Measurements from ENCODE around the gene FFAR1.

Gene FFAR1

DNA sequence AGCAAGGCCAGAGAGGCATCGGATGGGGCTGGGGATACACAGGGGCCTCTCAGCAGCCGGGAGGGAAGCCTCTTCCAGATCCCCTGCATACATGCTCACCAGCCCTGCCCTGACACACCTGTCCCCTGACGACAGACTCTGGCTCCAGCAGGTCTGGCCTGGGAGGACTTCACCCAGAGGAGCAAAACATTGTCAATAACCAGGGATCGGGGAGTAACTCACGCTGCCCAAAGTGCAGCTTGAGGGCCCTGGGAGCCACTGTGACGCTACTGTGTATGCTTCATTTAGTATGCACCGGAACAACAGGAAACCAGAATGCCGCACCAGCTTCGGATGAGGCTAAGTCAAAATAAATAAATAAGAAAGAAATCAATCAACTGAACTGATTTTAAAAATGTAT is 31.1 kb upstream of the FFAR1 start:
- DNase-seq = no peak

DNA sequence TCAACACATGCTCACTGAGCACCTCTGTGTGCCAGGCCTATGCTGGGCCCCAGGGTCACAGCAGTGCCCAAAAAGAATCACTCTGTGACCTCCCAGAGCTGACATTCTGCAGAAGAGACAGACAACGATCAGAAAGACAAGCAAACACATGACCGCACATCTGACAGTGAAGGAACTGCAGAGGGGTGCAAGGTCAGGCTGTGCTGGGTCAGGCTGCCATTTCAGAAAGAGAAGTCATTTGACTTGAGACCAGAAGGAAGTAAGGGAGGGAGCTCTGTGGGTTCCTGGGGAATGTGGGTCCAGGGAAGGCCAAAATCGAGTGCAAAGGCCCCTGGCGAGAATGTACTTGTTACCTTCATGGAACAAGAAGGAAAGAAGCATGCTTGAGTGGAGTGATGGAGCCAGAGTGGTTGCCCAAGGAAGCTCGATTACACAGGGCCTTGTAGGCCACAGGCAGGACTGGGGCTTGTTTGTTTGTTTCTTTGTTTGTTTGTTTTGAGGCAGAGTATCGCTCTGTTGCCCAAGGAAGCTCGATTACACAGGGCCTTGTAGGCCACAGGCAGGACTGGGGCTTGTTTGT is 30.1 kb upstream of the FFAR1 start:
- DNase-seq = no peak

DNA sequence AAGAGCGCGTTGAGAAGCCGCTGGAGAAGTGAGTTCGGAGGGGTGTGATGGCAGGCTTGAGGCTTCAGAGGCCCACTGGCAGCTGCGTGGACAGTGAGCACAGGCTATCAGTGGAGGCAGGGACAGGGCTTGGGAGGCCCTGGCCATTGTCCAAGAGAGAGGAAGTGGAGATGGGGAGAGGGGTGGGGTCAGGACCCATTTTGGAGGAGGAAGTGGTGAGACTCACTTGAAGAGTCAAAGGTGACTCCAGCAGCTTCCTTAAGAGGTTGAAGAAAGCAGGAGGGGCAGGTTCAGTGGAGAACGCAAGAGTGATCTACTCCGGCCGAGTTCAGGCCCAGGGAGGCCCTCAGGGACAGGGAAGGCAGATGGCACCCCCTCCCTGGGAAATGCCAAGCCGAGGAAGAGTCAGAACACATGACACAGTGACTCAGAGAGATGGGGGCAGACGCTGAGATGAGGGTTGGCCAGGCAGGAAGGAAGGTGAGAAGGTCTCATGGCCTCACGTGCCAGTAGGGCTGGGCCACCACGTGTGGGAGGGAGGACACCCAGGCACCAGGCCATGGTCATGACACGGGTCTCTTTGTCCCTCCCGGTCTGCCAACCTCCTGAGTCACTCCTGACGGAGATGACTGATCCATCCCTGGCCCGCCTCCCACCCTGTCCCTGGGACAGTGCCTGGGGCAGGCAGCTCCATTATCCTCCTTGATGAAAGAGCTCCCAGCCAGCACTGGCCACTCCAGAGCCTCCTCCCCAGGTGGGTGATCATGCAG is 28.8 kb upstream of the FFAR1 start:
- DNase-seq = peak; percentile 54

DNA sequence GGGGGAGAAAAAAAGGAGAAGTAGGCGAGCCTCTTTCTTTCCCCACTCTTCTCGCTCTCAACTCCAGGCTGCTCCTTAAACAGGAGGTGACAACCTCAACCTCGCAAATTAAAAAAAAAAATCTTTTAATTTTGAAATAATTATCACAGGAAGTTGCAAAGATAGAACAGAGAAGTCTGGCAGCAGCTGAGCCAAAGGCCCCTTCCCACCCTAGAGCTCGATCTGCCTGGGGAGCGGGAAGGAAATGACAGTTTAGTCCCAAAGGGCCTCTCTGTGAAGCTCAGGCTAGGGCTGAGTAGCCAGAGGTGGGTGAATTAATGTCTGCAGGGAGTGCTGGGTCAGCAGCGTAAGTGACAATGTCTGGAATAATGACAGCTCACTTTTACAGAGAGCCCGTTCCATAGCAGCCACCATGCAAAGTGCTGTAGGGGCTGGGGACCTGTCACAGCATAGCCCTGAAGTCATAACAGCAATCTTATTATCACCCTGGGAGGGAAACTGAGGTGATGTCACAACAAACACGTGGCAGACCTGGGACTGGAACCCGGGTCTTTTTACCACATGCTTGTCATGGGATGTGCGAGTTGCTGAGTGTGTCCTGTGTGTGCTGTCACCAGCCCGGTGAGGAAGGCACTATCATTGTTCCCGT is 27.5 kb upstream of the FFAR1 start:
- no peak for DNase-seq

DNA sequence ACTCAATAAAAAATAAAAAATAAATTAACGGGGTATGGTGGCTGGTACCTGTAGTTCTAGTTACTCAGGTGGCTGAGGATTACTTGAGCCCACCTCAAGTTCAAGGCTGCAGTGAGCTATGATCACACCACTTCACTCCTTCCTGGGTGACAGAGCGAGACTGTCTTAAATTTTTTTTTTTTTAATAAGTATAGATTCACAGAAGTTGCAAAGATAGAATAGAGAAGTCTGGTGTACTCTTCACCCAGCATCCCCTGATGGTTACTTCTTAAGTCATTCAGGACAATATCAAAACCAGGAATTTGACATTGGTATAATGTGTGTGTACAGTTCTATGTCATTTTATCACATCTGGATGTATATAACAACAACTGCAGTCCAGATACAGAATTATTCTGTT is 26.4 kb upstream of the FFAR1 start:
- no peak for DNase-seq

DNA sequence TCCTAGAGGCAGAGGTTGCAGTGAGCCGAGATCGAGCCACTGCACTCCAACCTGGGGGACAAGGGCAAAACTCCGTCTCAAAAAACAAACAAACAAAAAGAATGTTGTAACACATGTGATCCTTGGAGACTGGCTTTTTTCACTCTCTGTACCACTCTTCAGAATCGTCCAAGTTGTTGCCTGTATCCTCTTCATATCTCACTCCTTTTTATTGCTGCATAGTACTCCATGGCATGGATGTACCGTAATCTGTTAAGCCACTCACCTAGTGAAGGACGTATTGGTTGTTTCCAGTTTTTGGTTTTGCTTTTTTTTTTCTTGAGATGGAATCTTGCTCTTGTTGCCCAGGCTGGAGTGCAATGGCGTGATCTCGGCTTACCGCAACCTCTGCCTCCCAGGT is 25.7 kb upstream of the FFAR1 start:
- no peak for DNase-seq

DNA sequence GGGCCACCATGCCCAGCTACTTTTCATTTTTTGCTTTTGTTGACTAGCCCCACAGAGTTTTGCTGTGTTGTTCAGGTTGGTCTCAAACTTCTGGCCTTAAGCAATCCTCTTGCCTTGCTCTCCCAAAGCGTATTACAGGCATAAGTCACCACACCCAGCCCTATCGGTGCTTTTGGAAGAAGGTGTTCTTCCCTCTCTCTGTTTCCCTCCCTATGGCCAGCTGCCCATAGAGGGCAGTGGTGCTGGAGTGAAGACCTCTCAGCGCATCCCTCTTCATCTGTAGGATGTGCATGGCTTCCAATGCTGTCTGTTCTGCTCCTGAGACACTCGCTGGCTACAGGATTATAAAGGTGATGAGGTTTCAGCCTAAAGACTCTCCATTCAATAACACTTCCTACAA is 20.1 kb upstream of the FFAR1 start:
- no peak for DNase-seq

DNA sequence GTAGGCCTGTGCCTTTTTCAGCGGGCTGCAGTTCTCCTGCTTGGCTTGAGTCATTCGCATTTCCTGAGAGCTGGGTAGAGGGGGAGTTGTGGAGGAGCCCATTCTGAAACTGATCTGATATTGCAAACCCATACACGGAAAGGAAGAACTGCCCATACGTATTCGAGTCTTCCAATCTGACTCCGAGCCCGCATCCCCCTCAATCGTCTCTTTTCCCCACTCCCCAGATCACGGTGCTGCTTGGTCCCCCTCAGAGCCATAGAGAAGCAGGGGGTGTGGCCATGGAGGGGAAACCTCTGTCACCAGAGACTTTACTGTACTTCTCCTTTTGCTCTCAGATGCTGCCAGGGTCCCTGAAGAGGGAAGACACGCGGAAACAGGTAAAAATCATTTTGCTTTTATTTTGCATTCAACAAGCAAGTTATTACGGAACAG is 18.8 kb upstream of the FFAR1 start, which contains the start of gene CD22:
TSS of gene CD22 (plus strand) at position 337 of the 435 bp plus-strand sequence. CDS start 2,854 bp downstream, outside the sequence.
- no peak for DNase-seq

DNA sequence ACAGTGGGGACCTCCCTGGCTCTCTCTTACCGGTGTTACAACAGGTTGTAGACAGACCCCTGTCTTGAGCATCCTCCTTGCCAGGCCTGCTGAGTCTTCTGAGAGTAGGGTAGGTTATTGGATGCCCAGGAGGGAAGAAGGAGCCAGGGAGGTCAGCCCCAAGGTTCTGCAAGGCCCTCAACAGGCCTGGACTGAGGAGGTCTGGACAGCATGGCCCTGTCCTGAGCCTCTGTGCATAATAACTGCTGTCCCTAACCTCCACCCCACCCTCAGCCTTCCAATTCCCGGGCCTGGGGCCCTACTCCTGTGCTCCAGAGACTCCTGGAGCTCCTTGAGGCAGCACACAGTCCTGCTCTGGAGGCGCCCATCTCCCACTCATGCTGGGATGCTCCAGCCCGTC is 18.4 kb upstream of the FFAR1 start:
- DNase-seq = no peak

DNA sequence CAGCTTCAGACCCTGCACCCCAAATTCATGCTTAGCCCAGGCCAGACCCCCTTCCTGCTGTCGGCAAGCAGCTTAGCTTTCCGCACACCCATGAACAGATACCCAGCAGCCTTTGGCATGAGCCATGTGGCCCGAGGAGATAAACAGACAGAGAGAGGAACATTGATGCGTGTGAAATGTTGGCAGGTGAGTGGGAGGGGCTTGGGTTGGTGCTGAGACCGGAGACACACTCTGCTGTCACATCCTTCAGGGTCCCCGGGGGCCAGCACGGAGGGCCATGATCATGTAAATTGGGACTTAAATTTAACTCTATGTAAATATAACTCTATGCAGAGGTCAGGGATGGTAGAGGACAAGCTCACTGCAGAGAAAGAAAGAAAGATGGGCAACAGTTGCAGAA is 17.2 kb upstream of the FFAR1 start:
- DNase-seq = no peak

DNA sequence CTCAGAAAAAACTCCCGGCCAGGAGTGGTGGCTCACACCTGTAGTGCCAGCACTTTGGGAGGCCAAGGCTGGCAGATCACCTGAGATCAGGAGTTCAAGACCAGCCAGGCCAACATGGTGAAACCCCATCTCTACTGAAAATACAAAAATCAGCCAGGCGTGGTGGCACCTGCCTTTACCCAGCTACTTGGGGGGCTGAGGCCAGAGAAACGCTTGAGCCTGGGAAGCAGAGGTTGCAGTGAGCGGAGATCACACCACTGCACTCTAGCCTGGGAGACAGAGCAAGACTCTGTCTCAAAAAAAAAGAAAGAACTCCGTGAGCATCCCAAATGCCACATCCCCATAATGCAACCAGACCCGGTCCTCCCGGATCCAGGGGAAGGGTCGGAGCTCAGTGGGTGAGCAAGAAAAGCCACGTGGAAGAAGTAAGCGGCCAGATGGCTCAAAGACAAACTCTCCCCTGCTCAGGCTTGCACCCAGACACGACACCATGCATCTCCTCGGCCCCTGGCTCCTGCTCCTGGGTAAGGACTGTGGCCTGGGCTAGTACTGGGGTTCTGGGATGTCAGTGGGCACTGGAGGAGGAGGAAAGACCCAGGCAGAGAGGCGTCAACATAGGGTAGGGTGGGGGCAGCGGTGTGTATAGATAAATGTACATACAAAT is 16.0 kb upstream of the FFAR1 start:
- no peak for DNase-seq

DNA sequence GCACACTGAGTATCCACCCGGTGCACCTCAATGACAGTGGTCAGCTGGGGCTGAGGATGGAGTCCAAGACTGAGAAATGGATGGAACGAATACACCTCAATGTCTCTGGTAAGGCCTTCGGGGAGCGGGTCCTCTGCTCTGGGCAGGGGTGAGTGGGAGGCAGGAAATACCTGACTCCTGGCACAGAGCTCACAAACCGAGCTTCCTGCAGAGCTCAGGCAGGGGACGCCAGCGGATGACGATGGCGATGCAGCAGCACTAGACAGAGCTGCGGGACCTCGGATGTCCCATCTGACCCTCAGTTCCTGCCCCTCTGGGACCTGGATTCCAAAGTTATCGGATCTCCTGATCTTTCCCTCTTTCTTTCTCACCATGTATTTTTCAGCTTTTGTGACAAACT is 14.9 kb upstream of the FFAR1 start:
- no peak for DNase-seq

DNA sequence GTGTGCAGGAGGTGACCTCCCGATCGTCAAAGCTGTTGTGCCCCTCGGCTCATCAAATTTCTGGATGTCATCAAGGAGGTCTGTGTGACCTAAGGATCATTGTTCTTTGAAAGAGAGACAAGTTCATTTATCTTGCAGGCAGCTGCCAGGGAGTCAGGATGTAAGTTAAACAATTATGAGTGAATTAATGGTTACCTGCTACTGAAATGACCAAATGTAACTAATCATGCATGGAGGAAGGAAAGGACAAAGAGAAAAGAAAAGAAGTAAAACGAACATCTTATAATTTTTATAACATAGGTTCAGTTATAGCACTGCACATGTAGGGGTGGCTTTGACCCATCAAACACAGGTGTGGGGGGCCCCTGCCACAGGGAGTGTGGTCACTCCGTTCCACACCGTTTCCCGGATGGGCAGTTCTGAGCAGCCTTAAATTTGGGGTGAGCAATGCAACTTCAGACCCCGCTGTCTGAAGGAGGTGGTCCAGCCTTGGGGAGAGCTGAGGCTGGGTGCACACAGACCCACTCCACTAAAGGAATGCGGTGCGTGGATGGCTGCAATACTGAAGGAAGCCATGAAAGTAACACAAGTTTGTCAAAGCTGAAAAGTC is 13.5 kb upstream of the FFAR1 start:
- no peak for DNase-seq

DNA sequence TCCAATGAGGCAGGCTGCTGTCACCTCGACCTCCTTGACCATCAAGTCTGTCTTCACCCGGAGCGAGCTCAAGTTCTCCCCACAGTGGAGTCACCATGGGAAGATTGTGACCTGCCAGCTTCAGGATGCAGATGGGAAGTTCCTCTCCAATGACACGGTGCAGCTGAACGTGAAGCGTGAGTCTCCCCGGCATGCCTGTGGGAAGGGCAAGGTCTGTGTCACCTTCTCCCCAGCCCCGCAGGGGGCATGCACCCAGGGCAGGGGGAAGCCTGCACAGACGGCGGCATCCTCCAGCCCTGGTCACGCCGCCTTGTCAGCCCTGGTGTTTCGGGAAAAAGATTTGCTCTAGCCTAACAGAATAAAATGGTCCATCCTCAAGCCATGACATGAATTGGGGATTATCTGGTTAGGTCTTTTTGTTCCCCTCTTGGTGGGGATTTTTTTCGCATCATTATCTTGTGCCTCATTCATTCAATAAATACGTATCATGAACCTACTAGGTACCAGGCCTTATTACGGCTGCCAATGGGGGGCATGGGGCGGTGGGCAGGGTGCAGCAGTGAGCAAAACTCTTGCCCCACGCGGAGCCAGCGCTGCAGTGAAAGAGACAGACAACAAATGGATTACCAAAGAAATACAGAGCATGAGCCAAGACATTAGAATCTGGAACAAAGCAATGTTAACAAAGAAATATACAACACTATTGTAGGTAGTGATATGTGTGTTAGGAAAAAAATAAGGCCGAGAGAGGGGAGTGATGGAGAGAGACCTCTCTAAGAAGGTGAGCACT is 11.3 kb upstream of the FFAR1 start:
- no peak for DNase-seq

DNA sequence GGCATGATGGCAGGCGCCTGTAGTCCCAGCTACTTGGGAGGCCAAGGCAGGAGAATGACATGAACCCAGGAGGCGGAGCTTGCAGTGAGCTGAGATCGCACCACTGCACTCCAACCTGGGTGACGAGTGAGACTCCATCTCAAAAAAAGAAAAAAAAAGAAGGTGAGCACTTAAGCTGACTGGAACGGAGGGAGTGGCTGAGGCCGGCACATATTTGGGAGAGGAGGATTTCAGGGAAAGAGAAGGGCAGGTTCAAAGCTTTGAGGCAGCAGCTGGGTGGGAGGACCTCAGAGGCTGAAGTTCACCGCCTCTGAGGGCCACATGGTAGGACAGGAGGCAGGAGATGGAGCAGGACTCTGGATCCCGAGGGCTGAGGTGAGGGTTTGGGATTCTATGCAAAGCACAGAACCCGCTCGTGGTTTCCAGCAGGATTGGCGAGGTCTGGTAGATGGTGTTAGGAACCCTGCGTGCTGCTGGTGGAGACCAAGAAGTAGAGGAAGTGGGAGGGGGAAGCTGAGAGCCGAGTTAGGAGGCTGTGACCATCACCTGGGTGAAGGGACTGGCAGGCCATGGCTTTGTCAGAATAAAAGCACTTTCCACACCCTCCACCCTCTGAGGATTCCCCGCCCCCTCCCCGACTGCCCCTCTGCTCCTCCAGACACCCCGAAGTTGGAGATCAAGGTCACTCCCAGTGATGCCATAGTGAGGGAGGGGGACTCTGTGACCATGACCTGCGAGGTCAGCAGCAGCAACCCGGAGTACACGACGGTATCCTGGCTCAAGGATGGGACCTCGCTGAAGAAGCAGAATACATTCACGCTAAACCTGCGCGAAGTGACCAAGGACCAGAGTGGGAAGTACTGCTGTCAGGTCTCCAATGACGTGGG is 10.4 kb upstream of the FFAR1 start:
- DNase-seq = no peak

DNA sequence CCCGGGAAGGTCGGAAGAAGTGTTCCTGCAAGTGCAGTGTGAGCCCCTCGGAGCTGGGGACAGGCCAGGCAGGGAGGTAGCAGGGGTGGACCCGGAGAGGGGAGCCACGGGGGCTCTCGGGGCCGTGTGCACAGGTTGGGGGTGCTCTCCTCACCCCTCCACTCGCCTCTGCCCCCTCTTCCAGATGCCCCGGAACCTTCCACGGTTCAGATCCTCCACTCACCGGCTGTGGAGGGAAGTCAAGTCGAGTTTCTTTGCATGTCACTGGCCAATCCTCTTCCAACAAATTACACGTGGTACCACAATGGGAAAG is 9.8 kb upstream of the FFAR1 start:
- DNase-seq = no peak

DNA sequence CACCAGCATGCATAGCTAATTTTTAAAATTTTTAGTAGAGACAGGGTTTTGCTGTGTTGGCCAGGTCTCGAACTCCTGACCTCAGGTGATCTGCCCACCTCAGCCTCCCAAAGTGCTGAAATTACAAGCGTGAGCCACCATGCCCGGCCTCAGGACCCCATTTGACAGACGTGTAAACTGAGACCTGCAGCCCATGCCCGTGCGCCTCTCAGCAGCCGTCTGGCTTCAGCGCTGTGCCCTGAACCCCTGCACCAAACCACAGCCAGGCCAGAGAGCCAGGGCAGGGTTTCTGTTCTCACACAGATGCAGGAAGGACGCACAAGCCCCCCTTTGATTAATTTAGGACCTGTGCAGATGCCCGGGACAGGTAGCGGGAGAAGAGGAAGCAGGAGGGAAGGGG is 7.3 kb upstream of the FFAR1 start:
- no peak for DNase-seq

DNA sequence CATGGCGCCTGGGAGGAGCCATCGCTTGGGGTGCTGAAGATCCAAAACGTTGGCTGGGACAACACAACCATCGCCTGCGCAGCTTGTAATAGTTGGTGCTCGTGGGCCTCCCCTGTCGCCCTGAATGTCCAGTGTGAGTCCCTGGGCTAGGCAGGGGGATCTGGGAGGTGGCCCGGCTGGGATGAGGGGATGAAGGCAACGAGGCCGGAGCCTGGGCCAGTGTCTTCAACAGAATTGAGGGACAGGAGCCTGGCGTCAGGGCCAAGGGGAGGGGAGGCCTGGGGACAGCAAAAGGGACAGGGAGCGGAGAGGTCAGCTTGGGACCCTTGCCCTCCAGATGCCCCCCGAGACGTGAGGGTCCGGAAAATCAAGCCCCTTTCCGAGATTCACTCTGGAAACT is 6.7 kb upstream of the FFAR1 start:
- no peak for DNase-seq

DNA sequence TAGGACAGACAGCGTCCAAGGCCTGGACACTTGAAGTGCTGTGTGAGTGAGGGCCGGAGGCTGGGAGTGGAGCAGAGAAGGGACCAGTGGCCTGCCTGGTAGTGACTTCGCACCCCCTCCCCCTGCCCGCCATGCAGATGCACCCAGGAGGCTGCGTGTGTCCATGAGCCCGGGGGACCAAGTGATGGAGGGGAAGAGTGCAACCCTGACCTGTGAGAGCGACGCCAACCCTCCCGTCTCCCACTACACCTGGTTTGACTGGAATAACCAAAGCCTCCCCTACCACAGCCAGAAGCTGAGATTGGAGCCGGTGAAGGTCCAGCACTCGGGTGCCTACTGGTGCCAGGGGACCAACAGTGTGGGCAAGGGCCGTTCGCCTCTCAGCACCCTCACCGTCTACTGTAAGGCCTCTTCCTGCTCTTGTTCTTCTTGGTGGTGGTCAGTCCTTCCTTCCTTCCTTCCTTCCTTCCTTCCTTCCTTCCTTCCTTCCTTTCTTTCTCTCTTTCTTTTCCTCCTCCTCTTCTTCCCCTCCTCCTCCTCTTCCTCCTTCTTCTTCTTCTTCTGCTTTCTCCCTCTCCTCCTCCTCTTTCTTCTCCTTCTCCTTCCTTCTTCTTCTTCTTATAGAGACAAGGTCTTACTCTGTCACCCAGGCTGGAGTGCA is 6.0 kb upstream of the FFAR1 start:
- no peak for DNase-seq

DNA sequence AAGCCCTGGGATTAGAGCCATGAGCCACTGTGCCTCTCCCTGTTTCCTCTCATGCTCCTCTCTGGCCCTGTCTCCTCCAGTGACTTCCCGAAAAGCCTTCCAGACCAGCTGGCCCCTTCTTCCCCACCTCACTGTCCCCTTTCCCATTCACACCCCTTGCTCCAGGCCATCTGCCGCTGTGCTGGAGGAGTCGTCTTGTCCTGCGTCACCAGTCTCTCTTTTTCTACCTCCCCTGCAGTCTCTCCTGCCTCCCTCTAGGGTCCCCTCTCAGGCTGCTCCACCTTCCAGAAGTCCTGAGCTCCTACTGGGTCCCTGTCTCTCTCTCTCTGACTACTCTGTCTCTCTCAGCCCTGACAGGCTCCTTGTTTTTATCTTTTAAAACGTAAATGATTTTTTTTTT is 5.3 kb upstream of the FFAR1 start:
- no peak for DNase-seq

DNA sequence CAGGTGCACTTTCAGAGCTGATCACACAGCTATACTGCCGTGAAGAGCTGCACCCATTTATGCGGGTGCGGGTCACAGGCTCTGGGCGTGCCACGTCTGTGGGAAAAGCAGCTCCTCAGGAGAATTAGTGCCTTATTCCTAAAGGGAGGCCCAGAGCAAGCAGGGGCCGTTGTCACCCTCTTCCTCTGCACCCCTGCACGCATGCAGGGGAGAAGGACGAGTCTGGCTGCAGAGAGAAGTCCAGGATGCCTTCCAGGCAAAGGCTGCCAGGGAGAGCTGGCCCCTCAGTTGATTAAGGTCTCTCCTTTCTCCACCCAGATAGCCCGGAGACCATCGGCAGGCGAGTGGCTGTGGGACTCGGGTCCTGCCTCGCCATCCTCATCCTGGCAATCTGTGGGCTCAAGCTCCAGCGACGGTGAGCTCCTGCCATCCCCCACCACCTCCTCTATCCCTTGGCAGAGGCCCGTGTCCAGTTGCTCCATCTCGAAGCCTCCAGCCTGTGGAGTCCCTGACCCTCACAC is 3.1 kb upstream of the FFAR1 start:
- DNase-seq = no peak
